ENCODE data around the gene GPRASP2.

The GPRASP2 gene

GRCh38 chrX:102744307-102744706 lies 32.1 kb downstream of the GPRASP2 start:
- H3K9me3 ChIP-seq (ENCODE audit: control insufficient read depth, insufficient read depth, low read length): no peaks in the 10 kb centered on the region
- no peaks in the 10 kb centered on the region for H4K20me1 ChIP-seq (ENCODE audit: control insufficient read depth, insufficient read depth, low read depth, low read length)
- H3K4me1 ChIP-seq (ENCODE audit: control insufficient read depth, low read length): no peaks in the 10 kb centered on the region
- H3K9me2 ChIP-seq (replicated peaks; ENCODE audit: control insufficient read depth, low read length): no peaks in the 10 kb centered on the region
- H3K79me2 ChIP-seq (ENCODE audit: control insufficient read depth, low read length): no peaks in the 10 kb centered on the region
- no peak overlapping the region for H3K4me2 ChIP-seq (ENCODE audit: low read length)
- no peaks in the 10 kb centered on the region for H3F3A ChIP-seq (ENCODE audit: control insufficient read depth, insufficient read depth)
- no peaks in the 10 kb centered on the region for H3K36me3 ChIP-seq (ENCODE audit: control insufficient read depth, low read length)
- no peak overlapping the region for H3K4me3 ChIP-seq (ENCODE audit: low read length)
- no peak for TF ChIP-seq CTCF (IDR thresholded peaks at IDR 0.05; ENCODE audit: low read depth, low read length, poor library complexity, severe bottlenecking)
- no peak for TF ChIP-seq EZH2phosphoT487 (IDR thresholded peaks at IDR 0.05; ENCODE audit: borderline replicate concordance, low read length)
- no peaks in the 10 kb centered on the region for H3K27me3 ChIP-seq (ENCODE audit: control insufficient read depth, low read length)
- H3K27ac ChIP-seq (ENCODE audit: low read depth, low read length): no peak overlapping the region

GRCh38 chrX:102745513-102745856 lies 33.2 kb downstream of the GPRASP2 start:
- no peak overlapping the region for H3K4me3 ChIP-seq (ENCODE audit: low read length)
- no peaks in the 10 kb centered on the region for H3K36me3 ChIP-seq (ENCODE audit: control insufficient read depth, low read length)
- no peaks in the 10 kb centered on the region for H4K20me1 ChIP-seq (ENCODE audit: control insufficient read depth, insufficient read depth, low read depth, low read length)
- H3K27ac ChIP-seq (ENCODE audit: low read depth, low read length): no peak overlapping the region
- H3K4me2 ChIP-seq (ENCODE audit: low read length): no peak overlapping the region
- no peaks in the 10 kb centered on the region for H3K4me1 ChIP-seq (ENCODE audit: control insufficient read depth, low read length)
- no peaks in the 10 kb centered on the region for H3K27me3 ChIP-seq (ENCODE audit: control insufficient read depth, low read length)
- TF ChIP-seq CTCF (IDR thresholded peaks at IDR 0.05; ENCODE audit: low read depth, low read length, poor library complexity, severe bottlenecking) (no peak), EZH2phosphoT487 (IDR thresholded peaks at IDR 0.05; ENCODE audit: borderline replicate concordance, low read length) (no peak)
- H3F3A ChIP-seq (ENCODE audit: control insufficient read depth, insufficient read depth): no peaks in the 10 kb centered on the region
- no peaks in the 10 kb centered on the region for H3K9me3 ChIP-seq (ENCODE audit: control insufficient read depth, insufficient read depth, low read length)
- H3K79me2 ChIP-seq (ENCODE audit: control insufficient read depth, low read length): no peaks in the 10 kb centered on the region
- H3K9me2 ChIP-seq (replicated peaks; ENCODE audit: control insufficient read depth, low read length): no peaks in the 10 kb centered on the region

- Histone ChIP-seq H3K4me3 (ENCODE audit: low read length) (no peak overlapping the region), H3K27me3 (ENCODE audit: control insufficient read depth, low read length) (no peaks in the 10 kb centered on the region), H3F3A (ENCODE audit: control insufficient read depth, insufficient read depth) (no peaks in the 10 kb centered on the region), H3K4me1 (ENCODE audit: control insufficient read depth, low read length) (no peaks in the 10 kb centered on the region), H3K27ac (ENCODE audit: low read depth, low read length) (no peak overlapping the region), H3K36me3 (ENCODE audit: control insufficient read depth, low read length) (no peaks in the 10 kb centered on the region), H3K79me2 (ENCODE audit: control insufficient read depth, low read length) (no peaks in the 10 kb centered on the region), H3K9me3 (ENCODE audit: control insufficient read depth, insufficient read depth, low read length) (no peaks in the 10 kb centered on the region), H3K9me2 (replicated peaks; ENCODE audit: control insufficient read depth, low read length) (no peaks in the 10 kb centered on the region), H4K20me1 (ENCODE audit: control insufficient read depth, insufficient read depth, low read depth, low read length) (no peaks in the 10 kb centered on the region), H3K4me2 (ENCODE audit: low read length) (no peak overlapping the region)
- TF ChIP-seq CTCF (IDR thresholded peaks at IDR 0.05; ENCODE audit: low read depth, low read length, poor library complexity, severe bottlenecking): no peak
- no peak for TF ChIP-seq EZH2phosphoT487 (IDR thresholded peaks at IDR 0.05; ENCODE audit: borderline replicate concordance, low read length)
Observed at GRCh38 chrX:102745857-102746584, 33.8 kb downstream of the GPRASP2 start.
